HepG2 (cell line): ENCODE data around the gene CAPN10. TPM values are rescaled to one million over a fixed set of nuclear protein-coding genes. Genes with fewer than 3 reads are reported as not detected.

ENCODE experiments used
- CCDC6 ChIP-seq: sonication (generic); formaldehyde crosslinking; IDR thresholded peaks from 2 replicates; pipeline ENCODE4 v1.8.1; 2022; ENCODE audit warnings: mild to moderate bottlenecking, missing genetic modification reagents, moderate library complexity
- GFI1 ChIP-seq: sonication (generic); formaldehyde crosslinking; IDR thresholded peaks from 2 replicates; pipeline ENCODE4 v1.5.0; 2020; ENCODE audit warnings: missing genetic modification reagents, mild to moderate bottlenecking, borderline replicate concordance
- IRF1 ChIP-seq: sonication (generic); formaldehyde crosslinking; IDR thresholded peaks from 2 replicates; pipeline ENCODE4 v1.4.0; 2020; ENCODE audit warnings: low read depth, mild to moderate bottlenecking, missing genetic modification reagents
- JUND ChIP-seq: sonication (generic); formaldehyde crosslinking; IDR thresholded peaks from 2 replicates; pipeline ENCODE4 v1.8.0; 2022; ENCODE audit warnings: mild to moderate bottlenecking, missing genetic modification reagents
- NFATC3 ChIP-seq: sonication (generic); formaldehyde crosslinking; IDR thresholded peaks from 2 replicates; pipeline ENCODE4 v1.5.1; 2020; ENCODE audit warnings: mild to moderate bottlenecking, missing genetic modification reagents
- PLRG1 ChIP-seq: fragments of 450-650 bp; conservative IDR thresholded peaks from 2 replicates; pipeline ENCODE4 v1.6.1; 2016
- SIN3A ChIP-seq: IDR thresholded peaks from 2 replicates; pipeline ENCODE4 v1.6.1; 2011; ENCODE audit warnings: low read depth, mild to moderate bottlenecking, control low read depth, low read length, borderline replicate concordance
- SIN3B ChIP-seq: fragments of 150-350 bp; IDR thresholded peaks from 2 replicates; pipeline ENCODE4 v1.6.1; 2014; ENCODE audit warnings: low read length
- SP4 ChIP-seq: sonication (generic); formaldehyde crosslinking; IDR thresholded peaks from 2 replicates; pipeline ENCODE4 v1.8.1; 2023; ENCODE audit warnings: mild to moderate bottlenecking, missing genetic modification reagents
- SP5 ChIP-seq: IDR thresholded peaks from 2 replicates; pipeline ENCODE4 v1.6.1; 2016; ENCODE audit warnings: low read depth, borderline replicate concordance
- THAP7 ChIP-seq: sonication (generic); formaldehyde crosslinking; IDR thresholded peaks from 2 replicates; pipeline ENCODE4 v1.8.1; 2023; ENCODE audit warnings: mild to moderate bottlenecking, missing genetic modification reagents
- ZNF276 ChIP-seq: sonication (generic); formaldehyde crosslinking; IDR thresholded peaks from 2 replicates; pipeline ENCODE4 v1.4.0; 2020; ENCODE audit warnings: mild to moderate bottlenecking, low read depth, missing genetic modification reagents
- ZNF34 ChIP-seq: sonication (generic); formaldehyde crosslinking; IDR thresholded peaks from 2 replicates; pipeline ENCODE4 v1.4.0; 2020; ENCODE audit warnings: mild to moderate bottlenecking, missing genetic modification reagents, borderline replicate concordance
- ZNF546 ChIP-seq: sonication (generic); formaldehyde crosslinking; conservative IDR thresholded peaks from 2 replicates; pipeline ENCODE4 v1.8.1; 2023; ENCODE audit warnings: mild to moderate bottlenecking, missing genetic modification reagents
- ZNF691 ChIP-seq: sonication (generic); formaldehyde crosslinking; IDR thresholded peaks from 2 replicates; pipeline ENCODE4 v1.4.0; 2020; ENCODE audit warnings: missing genetic modification reagents, low read depth, mild to moderate bottlenecking, borderline replicate concordance
- polyA plus RNA-seq, 8 experiments: library from polyadenylated mRNA; depleted of rRNA in 3 of 8; stranded (reverse) in 7 of 8; unstranded in 1 of 8; fragments of >200 nt; fragmentation: Illumina TruSeq in 4 of 8; extraction: Trizol in 4 of 8; gene quantifications; 2 replicates each; pipeline versions ENCODE4 v1.2.1 to v1.2.3, GENCODE V29; 2011 to 2016; ENCODE audit warnings: low read depth in 4 of 8, missing spikeins in 1 of 8, mixed read lengths in 1 of 8; ENCODE audit not compliant: insufficient read depth in 1 of 8
- total RNA-seq, 5 experiments: library from RNA; depleted of rRNA; stranded (reverse); fragments of >200 nt; fragmentation: Illumina TruSeq; extraction: Trizol; gene quantifications; 2 replicates each; pipeline ENCODE4 v1.2.3, GENCODE V29; 2016; ENCODE audit warnings: low read depth in 1 of 5
- TF ChIP-seq, protein P1 (sequence below): sonication (generic); formaldehyde crosslinking; IDR thresholded peaks from 2 replicates; pipeline ENCODE4 v1.5.1; 2020; ENCODE audit warnings: mild to moderate bottlenecking, missing genetic modification reagents, moderate library complexity
- TF ChIP-seq, protein P2 (sequence below): sonication (generic); formaldehyde crosslinking; IDR thresholded peaks from 2 replicates; pipeline ENCODE4 v1.4.0; 2020; ENCODE audit warnings: missing genetic modification reagents, borderline replicate concordance

CAPN10 gene
- total and polyA plus RNA-seq, 2 of the 13 experiments (the other 11 are each of a cell fraction or from before 2014, with no cell fraction given), result 27.6 to 32.4 TPM

GRCh38 chr2:240586919-240587800 lies 626 bp downstream of the CAPN10 start (continued):
- TF ChIP-seq, protein P1, sequence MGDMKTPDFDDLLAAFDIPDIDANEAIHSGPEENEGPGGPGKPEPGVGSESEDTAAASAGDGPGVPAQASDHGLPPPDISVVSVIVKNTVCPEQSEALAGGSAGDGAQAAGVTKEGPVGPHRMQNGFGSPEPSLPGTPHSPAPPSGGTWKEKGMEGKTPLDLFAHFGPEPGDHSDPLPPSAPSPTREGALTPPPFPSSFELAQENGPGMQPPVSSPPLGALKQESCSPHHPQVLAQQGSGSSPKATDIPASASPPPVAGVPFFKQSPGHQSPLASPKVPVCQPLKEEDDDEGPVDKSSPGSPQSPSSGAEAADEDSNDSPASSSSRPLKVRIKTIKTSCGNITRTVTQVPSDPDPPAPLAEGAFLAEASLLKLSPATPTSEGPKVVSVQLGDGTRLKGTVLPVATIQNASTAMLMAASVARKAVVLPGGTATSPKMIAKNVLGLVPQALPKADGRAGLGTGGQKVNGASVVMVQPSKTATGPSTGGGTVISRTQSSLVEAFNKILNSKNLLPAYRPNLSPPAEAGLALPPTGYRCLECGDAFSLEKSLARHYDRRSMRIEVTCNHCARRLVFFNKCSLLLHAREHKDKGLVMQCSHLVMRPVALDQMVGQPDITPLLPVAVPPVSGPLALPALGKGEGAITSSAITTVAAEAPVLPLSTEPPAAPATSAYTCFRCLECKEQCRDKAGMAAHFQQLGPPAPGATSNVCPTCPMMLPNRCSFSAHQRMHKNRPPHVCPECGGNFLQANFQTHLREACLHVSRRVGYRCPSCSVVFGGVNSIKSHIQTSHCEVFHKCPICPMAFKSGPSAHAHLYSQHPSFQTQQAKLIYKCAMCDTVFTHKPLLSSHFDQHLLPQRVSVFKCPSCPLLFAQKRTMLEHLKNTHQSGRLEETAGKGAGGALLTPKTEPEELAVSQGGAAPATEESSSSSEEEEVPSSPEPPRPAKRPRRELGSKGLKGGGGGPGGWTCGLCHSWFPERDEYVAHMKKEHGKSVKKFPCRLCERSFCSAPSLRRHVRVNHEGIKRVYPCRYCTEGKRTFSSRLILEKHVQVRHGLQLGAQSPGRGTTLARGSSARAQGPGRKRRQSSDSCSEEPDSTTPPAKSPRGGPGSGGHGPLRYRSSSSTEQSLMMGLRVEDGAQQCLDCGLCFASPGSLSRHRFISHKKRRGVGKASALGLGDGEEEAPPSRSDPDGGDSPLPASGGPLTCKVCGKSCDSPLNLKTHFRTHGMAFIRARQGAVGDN (CRISPR knock-in tag), result peak; percentile 76; the same call in 1 of the 2 replicates
- TF ChIP-seq, protein P2, sequence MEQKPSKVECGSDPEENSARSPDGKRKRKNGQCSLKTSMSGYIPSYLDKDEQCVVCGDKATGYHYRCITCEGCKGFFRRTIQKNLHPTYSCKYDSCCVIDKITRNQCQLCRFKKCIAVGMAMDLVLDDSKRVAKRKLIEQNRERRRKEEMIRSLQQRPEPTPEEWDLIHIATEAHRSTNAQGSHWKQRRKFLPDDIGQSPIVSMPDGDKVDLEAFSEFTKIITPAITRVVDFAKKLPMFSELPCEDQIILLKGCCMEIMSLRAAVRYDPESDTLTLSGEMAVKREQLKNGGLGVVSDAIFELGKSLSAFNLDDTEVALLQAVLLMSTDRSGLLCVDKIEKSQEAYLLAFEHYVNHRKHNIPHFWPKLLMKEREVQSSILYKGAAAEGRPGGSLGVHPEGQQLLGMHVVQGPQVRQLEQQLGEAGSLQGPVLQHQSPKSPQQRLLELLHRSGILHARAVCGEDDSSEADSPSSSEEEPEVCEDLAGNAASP (CRISPR knock-in tag), result 0 out of 2 replicates have a peak, but pooled peaks have one; percentile 10
- TF ChIP-seq SP4 (peak; percentile 62; the same call in 1 of the 2 replicates), ZNF691 (CRISPR knock-in tag) (peak; percentile 38; the same call in 1 of the 2 replicates), SIN3B (no peak), SIN3A (peak; percentile 77; the same call in 1 of the 2 replicates), ZNF34 (CRISPR knock-in tag) (peak; percentile 75; the same call in 1 of the 2 replicates), ZNF546 (no peak), CCDC6 (CRISPR knock-in tag) (peak; percentile 90; the same call in 1 of the 2 replicates), PLRG1 (no peak), GFI1 (CRISPR knock-in tag) (no peak), NFATC3 (CRISPR knock-in tag) (peak; percentile 59; the same call in 1 of the 2 replicates), JUND (CRISPR knock-in tag) (0 out of 2 replicates have a peak, but pooled peaks have one; percentile 12), THAP7 (0 out of 2 replicates have a peak, but pooled peaks have one; percentile 51), SP5 (CRISPR knock-in tag) (0 out of 2 replicates have a peak, but pooled peaks have one; percentile 29), IRF1 (0 out of 2 replicates have a peak, but pooled peaks have one; percentile 37), ZNF276 (peak; percentile 24; the same call in 1 of the 2 replicates)
